HFFc6 (cell line): ENCODE data around the gene KCTD11. TPM values are rescaled to one million over a fixed set of nuclear protein-coding genes. Genes with fewer than 3 reads are reported as not detected.

Source experiments
- DNase-seq: peaks from one replicate; pipeline ENCODE4 v3.0.0-alpha.2; 2018
- H3K27ac Mint-ChIP-seq: 2 replicates; pipeline ENCODE4 v1.8.0; 2020; ENCODE audit warnings: mild to moderate bottlenecking, mixed read lengths
- H3K27me3 Mint-ChIP-seq: 2 replicates; pipeline ENCODE4 v1.8.0; 2021; ENCODE audit warnings: mild to moderate bottlenecking, moderate library complexity, mixed read lengths; ENCODE audit not compliant: insufficient read depth
- H3K36me3 Mint-ChIP-seq: 2 replicates; pipeline ENCODE4 v1.8.0; 2021; ENCODE audit warnings: low read depth, mixed read lengths
- H3K4me1 Mint-ChIP-seq: 2 replicates; pipeline ENCODE4 v1.8.0; 2020; ENCODE audit warnings: low read depth, mixed read lengths
- H3K4me3 Mint-ChIP-seq: 2 replicates; pipeline ENCODE4 v1.8.0; 2020; ENCODE audit warnings: mild to moderate bottlenecking, moderate library complexity, mixed read lengths
- H3K9me3 Mint-ChIP-seq: 2 replicates; pipeline ENCODE4 v1.8.0; 2020; ENCODE audit warnings: mild to moderate bottlenecking, mixed read lengths
- CTCF ChIP-seq: fragments of 200-600 bp; sonication (generic); IDR thresholded peaks from 2 replicates; pipeline ENCODE4 v1.5.0; 2021; ENCODE audit warnings: antibody characterized with exemption, mild to moderate bottlenecking
- total RNA-seq, 6 experiments: library from RNA; stranded (reverse); fragmentation: NEBNext Ultra II Directional; extraction: Animal tissue kit (Norgen Biotek cat#: 25700); gene quantifications; 2 replicates in 1 of 6; 3 replicates in 5 of 6; pipeline ENCODE4 v1.2.3, GENCODE V29; 2021

KCTD11 gene
- total RNA-seq, 6 experiments from 2014 or later, result 11.2 to 14.5 (median 12.6) TPM

- DNase-seq, result no peak
- H3K27me3 Mint-ChIP-seq, result peaks cover 17% of the 10 kb centered on the region
- no peak overlapping the region for H3K4me3 Mint-ChIP-seq
- peaks cover 4% of the 10 kb centered on the region; the same call in 1 of the 2 replicates for H3K36me3 Mint-ChIP-seq
- H3K9me3 Mint-ChIP-seq, result no peaks in the 10 kb centered on the region
- no peaks in the 10 kb centered on the region; the same call in 1 of the 2 replicates for H3K4me1 Mint-ChIP-seq
- TF ChIP-seq CTCF, result no peak
- H3K27ac Mint-ChIP-seq, result no peak overlapping the region
Measured at GRCh38 chr17:7343250-7343649, 8.7 kb upstream of the KCTD11 start.

GRCh38 chr17:7346761-7347614 is 5.0 kb upstream of the KCTD11 start:
- DNase-seq, result no peak
- no peak overlapping the region for H3K27ac Mint-ChIP-seq
- no peaks in the 10 kb centered on the region for H3K9me3 Mint-ChIP-seq
- peaks cover 18% of the 10 kb centered on the region for H3K4me1 Mint-ChIP-seq
- H3K4me3 Mint-ChIP-seq, result no peak overlapping the region
- no peaks in the 10 kb centered on the region for H3K36me3 Mint-ChIP-seq
- H3K27me3 Mint-ChIP-seq, result peaks cover 10% of the 10 kb centered on the region
- TF ChIP-seq CTCF, result no peak

- Mint-ChIP-seq H3K4me3 (no peak overlapping the region), H3K4me1 (peaks cover 25% of the 10 kb centered on the region), H3K36me3 (no peaks in the 10 kb centered on the region), H3K27me3 (peaks cover 10% of the 10 kb centered on the region), H3K27ac (no peak overlapping the region), H3K9me3 (no peaks in the 10 kb centered on the region)
- TF ChIP-seq CTCF, result no peak
- DNase-seq, result no peak
Measured at GRCh38 chr17:7347630-7348477, 4.1 kb upstream of the KCTD11 start.

GRCh38 chr17:7348478-7349242 is 3.3 kb upstream of the KCTD11 start:
- Mint-ChIP-seq H3K27ac (no peak overlapping the region; the same call in 1 of the 2 replicates), H3K27me3 (peaks cover 7% of the 10 kb centered on the region), H3K36me3 (no peaks in the 10 kb centered on the region), H3K4me1 (peaks cover 31% of the 10 kb centered on the region), H3K9me3 (no peaks in the 10 kb centered on the region), H3K4me3 (no peak overlapping the region)
- no peak for TF ChIP-seq CTCF
- DNase-seq, result no peak

- no peaks in the 10 kb centered on the region for H3K9me3 Mint-ChIP-seq
- H3K27ac Mint-ChIP-seq, result peak overlapping the region; percentile 93
- peaks cover 2% of the 10 kb centered on the region; the same call in 1 of the 2 replicates for H3K27me3 Mint-ChIP-seq
- no peaks in the 10 kb centered on the region for H3K36me3 Mint-ChIP-seq
- peaks cover 53% of the 10 kb centered on the region for H3K4me1 Mint-ChIP-seq
- DNase-seq, result no peak
- peak overlapping the region; percentile 91 for H3K4me3 Mint-ChIP-seq
- TF ChIP-seq CTCF, result no peak; the same call in none of the 2 replicates
Measured at GRCh38 chr17:7352503-7352889, 534 bp downstream of the KCTD11 start.
